ENCODE data around the gene INPPL1. TPM values are rescaled to one million over a fixed set of nuclear protein-coding genes. Genes with fewer than 3 reads are reported as not detected.

The INPPL1 gene
- total and polyA plus RNA-seq, 2 donors (not counting 3 experiments of a cell fraction or from before 2014, with no cell fraction given) = 125 to 184 TPM

DNA sequence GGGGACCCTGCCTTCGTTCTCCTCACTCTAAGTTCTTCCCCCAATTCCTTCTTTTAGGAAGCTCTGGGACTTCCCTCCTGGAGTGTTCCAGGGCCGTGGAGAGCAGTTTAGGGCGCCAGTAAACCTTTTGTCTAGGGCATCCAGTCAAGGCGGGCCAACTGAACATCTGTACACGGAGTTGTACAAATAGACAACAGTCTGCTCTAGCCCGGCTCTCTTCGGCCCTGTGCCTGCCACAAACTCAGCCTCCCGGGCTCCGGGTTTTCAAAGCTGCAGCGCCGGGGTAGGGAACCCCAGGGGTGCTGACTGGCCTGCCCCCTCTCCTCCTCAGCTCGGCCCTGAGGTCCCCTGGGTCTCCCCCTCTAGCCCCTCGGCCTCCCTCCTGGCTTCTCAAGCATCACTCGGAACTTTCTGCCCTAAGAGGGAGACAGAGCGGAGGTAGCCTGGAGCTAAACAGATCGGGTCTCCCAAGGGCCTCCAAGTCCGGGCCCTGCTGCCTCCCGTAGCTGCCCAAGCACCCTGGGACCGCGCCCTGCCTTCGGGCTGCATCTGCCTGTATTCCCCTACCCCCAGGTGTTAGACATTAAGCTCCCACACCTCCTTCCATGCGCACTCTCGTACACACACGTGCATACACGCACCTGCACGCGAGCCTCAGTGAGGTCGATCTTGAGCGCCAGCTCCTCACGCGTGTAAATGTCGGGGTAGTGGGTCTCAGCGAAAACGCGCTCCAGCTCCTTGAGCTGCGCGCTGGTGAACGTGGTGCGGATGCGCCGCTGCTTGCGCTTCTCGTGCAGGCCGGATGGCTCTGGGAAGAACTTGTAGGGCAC, 16.1 kb downstream of the INPPL1 start:
- no peak overlapping the region for H3K9ac ChIP-seq (replicated peaks; ENCODE audit: extremely low read depth, insufficient read depth, low read length)
- FAIRE-seq (no peak), DNase-seq (ENCODE audit: low read depth, low spot score) (no peak)
- ChIA-PET CTCF (interaction anchor here (0.9 to 1.3 kb wide), 3 partner anchors 150 to 190 kb away, joined by 3 to 9 read pairs (median 3); no protein-coding TSS in a partner anchor), POLR2A (interaction anchor here (0.5 to 0.7 kb wide), 2 partner anchors 96 to 143 kb away, joined by 4 to 5 read pairs; no protein-coding TSS in a partner anchor)
- intact Hi-C loops (cut with micrococcal nuclease) (no loop called here), dilution Hi-C loops (cut with MboI; ENCODE audit: extremely low pct_ligation_motif_present, low sequenced_read_pairs) (no loop called here)
- TF ChIP-seq EZH2 (IDR thresholded peaks at IDR 0.05; ENCODE audit: borderline replicate concordance, low read depth, low read length, severe bottlenecking) (peak; percentile 97), JUN (IDR thresholded peaks at IDR 0.05; ENCODE audit: borderline replicate concordance, insufficient read depth, insufficient read length, low read depth) (no peak)
- H3K27ac ChIP-seq (ENCODE audit: insufficient read depth, low read depth, low read length) = no peak overlapping the region
- H3K9me3 ChIP-seq (replicated peaks; ENCODE audit: control insufficient read depth, insufficient read depth, low read length) = no peaks in the 10 kb centered on the region
- BruUV-seq (replicated peaks) = no TSS peak
- H3K4me1 ChIP-seq (ENCODE audit: control insufficient read depth, extremely low read depth, insufficient read depth, low read length) = peaks cover 12% of the 10 kb centered on the region
- H3K4me2 ChIP-seq (ENCODE audit: insufficient read depth, low read length) = no peak overlapping the region
- no peak overlapping the region for H3K4me3 ChIP-seq (replicated peaks in 1 of 3; ENCODE audit: insufficient read depth in 1 of 3, low read depth in 1 of 3, low read length in 3 of 3)
- H2AFZ ChIP-seq (ENCODE audit: low read depth, low read length) = peak overlapping the region; percentile 23
- H3K27me3 ChIP-seq (ENCODE audit: control insufficient read depth in 2 of 2, insufficient read depth in 2 of 2, low read length in 2 of 2) = peaks cover 49 to 63% of the 10 kb centered on the region in 2 experiments
- H3K79me2 ChIP-seq (ENCODE audit: control insufficient read depth, insufficient read depth, low read length) = no peaks in the 10 kb centered on the region
- H3K9me1 ChIP-seq (replicated peaks; ENCODE audit: control insufficient read depth, extremely low read depth, insufficient read depth, low read length) = no peaks in the 10 kb centered on the region
- peaks cover 6 to 12% of the 10 kb centered on the region in 2 experiments for H3K36me3 ChIP-seq (ENCODE audit: control insufficient read depth in 2 of 2, extremely low read depth in 1 of 2, insufficient read depth in 2 of 2, low read length in 2 of 2)
- H4K20me1 ChIP-seq (replicated peaks; ENCODE audit: control insufficient read depth, extremely low read depth, insufficient read depth, low read length) = no peaks in the 10 kb centered on the region

DNA sequence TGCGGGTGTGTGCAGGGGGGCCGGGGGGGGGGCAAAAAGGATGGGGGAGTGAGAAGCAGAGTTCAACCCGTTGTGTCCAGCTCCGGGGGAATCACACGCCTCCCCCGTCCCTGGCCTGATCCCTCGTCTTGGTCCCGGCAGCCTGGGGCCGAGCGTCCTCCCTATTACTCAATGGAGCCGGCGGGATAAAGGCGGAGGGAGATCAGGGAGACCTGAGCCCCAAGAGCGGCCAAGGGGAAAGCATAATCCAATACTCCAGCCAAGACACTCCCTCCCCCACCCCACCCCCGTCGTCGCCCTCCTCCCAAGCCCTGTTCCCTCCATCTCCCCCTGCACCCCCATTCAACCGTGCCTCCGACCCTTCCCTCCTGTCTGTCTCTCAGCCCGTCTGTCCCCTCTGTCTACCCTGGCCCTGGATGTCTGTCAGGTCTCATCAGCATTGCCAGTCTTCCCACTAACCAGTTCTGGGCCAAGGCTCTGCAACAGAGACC, 16.8 kb downstream of the INPPL1 start:
- Histone ChIP-seq H3K4me1 (ENCODE audit: control insufficient read depth, extremely low read depth, insufficient read depth, low read length) (peaks cover 12% of the 10 kb centered on the region), H3K36me3 (ENCODE audit: control insufficient read depth in 2 of 2, extremely low read depth in 1 of 2, insufficient read depth in 2 of 2, low read length in 2 of 2) (peaks cover 5 to 12% of the 10 kb centered on the region in 2 experiments), H3K9ac (replicated peaks; ENCODE audit: extremely low read depth, insufficient read depth, low read length) (no peak overlapping the region), H3K4me2 (ENCODE audit: insufficient read depth, low read length) (no peak overlapping the region), H3K27me3 (ENCODE audit: control insufficient read depth in 2 of 2, insufficient read depth in 2 of 2, low read length in 2 of 2) (peaks cover 56 to 70% of the 10 kb centered on the region in 2 experiments), H3K79me2 (ENCODE audit: control insufficient read depth, insufficient read depth, low read length) (no peaks in the 10 kb centered on the region), H3K9me3 (replicated peaks; ENCODE audit: control insufficient read depth, insufficient read depth, low read length) (no peaks in the 10 kb centered on the region), H2AFZ (ENCODE audit: low read depth, low read length) (no peak overlapping the region), H3K4me3 (replicated peaks in 1 of 3; ENCODE audit: insufficient read depth in 1 of 3, low read depth in 1 of 3, low read length in 3 of 3) (no peak overlapping the region), H4K20me1 (replicated peaks; ENCODE audit: control insufficient read depth, extremely low read depth, insufficient read depth, low read length) (no peaks in the 10 kb centered on the region), H3K27ac (ENCODE audit: insufficient read depth, low read depth, low read length) (no peak overlapping the region), H3K9me1 (replicated peaks; ENCODE audit: control insufficient read depth, extremely low read depth, insufficient read depth, low read length) (no peaks in the 10 kb centered on the region)
- TF ChIP-seq GATA2 (IDR thresholded peaks at IDR 0.05; ENCODE audit: insufficient read depth, insufficient read length, low read depth, low read length) (no peak), FOS (IDR thresholded peaks at IDR 0.05; ENCODE audit: borderline replicate concordance, insufficient read depth, low read length) (no peak), MAX (IDR thresholded peaks at IDR 0.05; ENCODE audit: insufficient read depth, insufficient read length) (no peak), MYC (IDR thresholded peaks at IDR 0.05; ENCODE audit: low read depth, low read length) (no peak), EZH2 (IDR thresholded peaks at IDR 0.05; ENCODE audit: borderline replicate concordance, low read depth, low read length, severe bottlenecking) (no peak), POLR2AphosphoS5 (IDR thresholded peaks at IDR 0.05; ENCODE audit: insufficient read depth, low read depth, low read length) (no peak), JUN (IDR thresholded peaks at IDR 0.05; ENCODE audit: borderline replicate concordance, insufficient read depth, insufficient read length, low read depth) (no peak), POLR2A (IDR thresholded peaks at IDR 0.05; ENCODE audit: low read depth, low read length) (no peak)
- TF ChIP-seq, protein P1, sequence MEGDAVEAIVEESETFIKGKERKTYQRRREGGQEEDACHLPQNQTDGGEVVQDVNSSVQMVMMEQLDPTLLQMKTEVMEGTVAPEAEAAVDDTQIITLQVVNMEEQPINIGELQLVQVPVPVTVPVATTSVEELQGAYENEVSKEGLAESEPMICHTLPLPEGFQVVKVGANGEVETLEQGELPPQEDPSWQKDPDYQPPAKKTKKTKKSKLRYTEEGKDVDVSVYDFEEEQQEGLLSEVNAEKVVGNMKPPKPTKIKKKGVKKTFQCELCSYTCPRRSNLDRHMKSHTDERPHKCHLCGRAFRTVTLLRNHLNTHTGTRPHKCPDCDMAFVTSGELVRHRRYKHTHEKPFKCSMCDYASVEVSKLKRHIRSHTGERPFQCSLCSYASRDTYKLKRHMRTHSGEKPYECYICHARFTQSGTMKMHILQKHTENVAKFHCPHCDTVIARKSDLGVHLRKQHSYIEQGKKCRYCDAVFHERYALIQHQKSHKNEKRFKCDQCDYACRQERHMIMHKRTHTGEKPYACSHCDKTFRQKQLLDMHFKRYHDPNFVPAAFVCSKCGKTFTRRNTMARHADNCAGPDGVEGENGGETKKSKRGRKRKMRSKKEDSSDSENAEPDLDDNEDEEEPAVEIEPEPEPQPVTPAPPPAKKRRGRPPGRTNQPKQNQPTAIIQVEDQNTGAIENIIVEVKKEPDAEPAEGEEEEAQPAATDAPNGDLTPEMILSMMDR (IDR thresholded peaks at IDR 0.05; ENCODE audit: extremely low read depth in 1 of 2, insufficient read depth in 1 of 2, low read depth in 1 of 2, low read length in 2 of 2) = no peak
- no TSS peak for BruUV-seq (replicated peaks)
- no peak for DNase-seq (ENCODE audit: low read depth, low spot score)
- dilution Hi-C loops (cut with MboI; ENCODE audit: extremely low pct_ligation_motif_present, low sequenced_read_pairs) (no loop called here), intact Hi-C loops (cut with micrococcal nuclease) (no loop called here)
- ChIA-PET CTCF (interaction anchor here (0.9 to 1.3 kb wide), 3 partner anchors 151 to 190 kb away, joined by 3 to 9 read pairs (median 3); no protein-coding TSS in a partner anchor), POLR2A (interaction anchor here (0.5 to 0.7 kb wide), 2 partner anchors 97 to 143 kb away, joined by 4 to 5 read pairs; no protein-coding TSS in a partner anchor)
- no peak for FAIRE-seq

Measured in endothelial cell of umbilical vein (primary cell).